CD4-positive, alpha-beta T cell (primary cell): ENCODE data around the gene ARMH3. TPM values are rescaled to one million over a fixed set of nuclear protein-coding genes. Genes with fewer than 3 reads are reported as not detected.

Experiments used
- ATAC-seq: fragments of 200-7000 bp; cut with Tn5 transposase; one replicate; pipeline ENCODE4 v1.10.0; 2022; ENCODE audit warnings: mild to moderate bottlenecking; ENCODE audit not compliant: poor library complexity
- CTCF ChIA-PET: fragments of 350-600 bp; sonication (Branson Sonifier 250); formaldehyde crosslinking; loops from one replicate; lab custom pipeline; 2021; ENCODE audit warnings: antibody characterized with exemption, inconsistent platforms; lab: Charles Lee
- POLR2A ChIA-PET: fragments of 350-600 bp; sonication (Branson Sonifier 250); formaldehyde crosslinking; loops from one replicate; lab custom pipeline; 2021; ENCODE audit warnings: antibody characterized with exemption, inconsistent platforms; lab: Charles Lee
- DNase-seq, 14 experiments: peaks; one replicate each; pipeline ENCODE4 v3.0.0-alpha.2; 2013 to 2020; ENCODE audit warnings: mixed read lengths in 2 of 14
- H3K27ac ChIP-seq, 2 donors: one replicate each; pipeline versions ENCODE4 v1.5.1 to v1.7.0; 2013; ENCODE audit warnings: low read length in 2 of 2, low read depth in 1 of 2, mild to moderate bottlenecking in 1 of 2
- H3K27me3 ChIP-seq, 2 experiments: 1 replicate in 1 of 2; 2 replicates in 1 of 2; pipeline versions ENCODE4 v1.6.1 to v1.7.0; 2013; ENCODE audit warnings: low read length in 2 of 2, control low read depth in 1 of 2, mild to moderate bottlenecking in 1 of 2, moderate library complexity in 1 of 2; ENCODE audit not compliant: insufficient read depth in 2 of 2, control insufficient read depth in 1 of 2
- H3K36me3 ChIP-seq: one replicate; pipeline ENCODE4 v1.6.1; 2013; ENCODE audit warnings: low read length, control low read depth; ENCODE audit not compliant: insufficient read depth
- H3K4me1 ChIP-seq: one replicate; pipeline ENCODE4 v1.6.1; 2013; ENCODE audit warnings: low read length, control low read depth; ENCODE audit not compliant: insufficient read depth
- H3K4me3 ChIP-seq: one replicate; pipeline ENCODE4 v1.5.1; 2013; ENCODE audit warnings: mild to moderate bottlenecking, low read length, moderate library complexity
- H3K9me3 ChIP-seq, 2 experiments: 1 replicate in 1 of 2; 2 replicates in 1 of 2; pipeline versions ENCODE4 v1.6.1 to v1.7.0; 2013; ENCODE audit warnings: low read length in 2 of 2, mild to moderate bottlenecking in 2 of 2, control low read depth in 1 of 2, moderate library complexity in 1 of 2; ENCODE audit not compliant: control insufficient read depth in 1 of 2, insufficient read depth in 1 of 2
- H3K27ac Mint-ChIP-seq: one replicate; pipeline ENCODE4 v1.8.0; 2020; ENCODE audit warnings: mixed read lengths
- H3K27me3 Mint-ChIP-seq: one replicate; pipeline ENCODE4 v1.8.0; 2021; ENCODE audit warnings: mixed read lengths
- H3K36me3 Mint-ChIP-seq: one replicate; pipeline ENCODE4 v1.8.0; 2021; ENCODE audit warnings: low read depth, mixed read lengths
- H3K4me1 Mint-ChIP-seq: one replicate; pipeline ENCODE4 v1.8.0; 2021; ENCODE audit warnings: low read depth, mixed read lengths
- H3K4me3 Mint-ChIP-seq: one replicate; pipeline ENCODE4 v1.8.0; 2020; ENCODE audit warnings: mild to moderate bottlenecking, mixed read lengths
- H3K9me3 Mint-ChIP-seq: one replicate; pipeline ENCODE4 v1.8.0; 2020; ENCODE audit warnings: mixed read lengths
- intact Hi-C, 2 experiments: fragments of 100-400 bp; cut with DNase I in 1 of 2; cut with micrococcal nuclease in 1 of 2; formaldehyde crosslinking; loops; one replicate each; pipeline versions ENCODE4 v1.15.1 to v1.9.0; 2023 to 2025; cut with DNase I, micrococcal nuclease
- total RNA-seq, 174 experiments: library from RNA in 2 of 174; stranded (reverse) in 2 of 174; gene quantifications; one replicate each; pipeline ENCODE4 v1.2.3 and lab custom pipeline; 2021 to 2026
- TF ChIP-seq, protein P1 (sequence below): fragments of 200-600 bp; IDR thresholded peaks from one replicate; pipeline ENCODE4 v1.8.0; 2022; ENCODE audit warnings: antibody characterized with exemption, mild to moderate bottlenecking

ARMH3 gene
- total RNA-seq, 2 experiments from 2014 or later = 17.7 to 18.9 TPM

- intact Hi-C loops = loop anchor here in 1 of 2 experiments (10.0 kb wide), 1 partner anchor 626 kb away; no protein-coding TSS in a partner anchor
- Histone ChIP-seq H3K27ac (peak overlapping the region in 1 of 2 donors; percentile 18), H3K27me3 (no peaks in the 10 kb centered on the region), H3K9me3 (no peaks in the 10 kb centered on the region), H3K4me1 (peaks cover 5% of the 10 kb centered on the region), H3K36me3 (peaks cover 37% of the 10 kb centered on the region), H3K4me3 (no peak overlapping the region)
- CTCF ChIA-PET = interaction anchor here (1.8 kb wide), 1 partner anchor 78 kb away, joined by 5 read pairs; no protein-coding TSS in a partner anchor
- TF ChIP-seq, protein P1, sequence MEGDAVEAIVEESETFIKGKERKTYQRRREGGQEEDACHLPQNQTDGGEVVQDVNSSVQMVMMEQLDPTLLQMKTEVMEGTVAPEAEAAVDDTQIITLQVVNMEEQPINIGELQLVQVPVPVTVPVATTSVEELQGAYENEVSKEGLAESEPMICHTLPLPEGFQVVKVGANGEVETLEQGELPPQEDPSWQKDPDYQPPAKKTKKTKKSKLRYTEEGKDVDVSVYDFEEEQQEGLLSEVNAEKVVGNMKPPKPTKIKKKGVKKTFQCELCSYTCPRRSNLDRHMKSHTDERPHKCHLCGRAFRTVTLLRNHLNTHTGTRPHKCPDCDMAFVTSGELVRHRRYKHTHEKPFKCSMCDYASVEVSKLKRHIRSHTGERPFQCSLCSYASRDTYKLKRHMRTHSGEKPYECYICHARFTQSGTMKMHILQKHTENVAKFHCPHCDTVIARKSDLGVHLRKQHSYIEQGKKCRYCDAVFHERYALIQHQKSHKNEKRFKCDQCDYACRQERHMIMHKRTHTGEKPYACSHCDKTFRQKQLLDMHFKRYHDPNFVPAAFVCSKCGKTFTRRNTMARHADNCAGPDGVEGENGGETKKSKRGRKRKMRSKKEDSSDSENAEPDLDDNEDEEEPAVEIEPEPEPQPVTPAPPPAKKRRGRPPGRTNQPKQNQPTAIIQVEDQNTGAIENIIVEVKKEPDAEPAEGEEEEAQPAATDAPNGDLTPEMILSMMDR = no peak
- no peaks in the 10 kb centered on the region for H3K27me3 Mint-ChIP-seq
- H3K4me3 Mint-ChIP-seq = no peak overlapping the region
- DNase-seq (peak in 1 of 14 experiments; percentile 17), ATAC-seq (no peak)
- H3K4me1 Mint-ChIP-seq = peaks cover 24% of the 10 kb centered on the region
- peaks cover 84% of the 10 kb centered on the region for H3K36me3 Mint-ChIP-seq
- no peaks in the 10 kb centered on the region for H3K9me3 Mint-ChIP-seq
- peak overlapping the region; percentile 25 for H3K27ac Mint-ChIP-seq
- POLR2A ChIA-PET = interaction anchor here (1.2 kb wide), 1 partner anchor 151 kb away, joined by 3 read pairs; the partner anchor contains the start of gene OGA
Measured at GRCh38 chr10:101968940-101969321, 87.0 kb downstream of the ARMH3 start.

GRCh38 chr10:101968286-101968939 lies 87.6 kb downstream of the ARMH3 start:
- Mint-ChIP-seq H3K36me3 (peaks cover 79% of the 10 kb centered on the region), H3K27ac (peak overlapping the region; percentile 25), H3K9me3 (no peaks in the 10 kb centered on the region), H3K27me3 (no peaks in the 10 kb centered on the region), H3K4me1 (peaks cover 19% of the 10 kb centered on the region), H3K4me3 (no peak overlapping the region)
- Histone ChIP-seq H3K4me1 (peaks cover 5% of the 10 kb centered on the region), H3K27ac (no peak overlapping the region), H3K36me3 (peaks cover 37% of the 10 kb centered on the region), H3K9me3 (no peaks in the 10 kb centered on the region), H3K4me3 (no peak overlapping the region), H3K27me3 (no peaks in the 10 kb centered on the region)
- DNase-seq = no peak
- CTCF ChIA-PET = no interaction called here
- TF ChIP-seq, protein P1 = no peak
- intact Hi-C loops = loop anchor here in 1 of 2 experiments (10.0 kb wide), 1 partner anchor 626 kb away; no protein-coding TSS in a partner anchor
- no peak for ATAC-seq
- POLR2A ChIA-PET = interaction anchor here (1.2 kb wide), 1 partner anchor 150 kb away, joined by 3 read pairs; the partner anchor contains the start of gene OGA

DNA sequence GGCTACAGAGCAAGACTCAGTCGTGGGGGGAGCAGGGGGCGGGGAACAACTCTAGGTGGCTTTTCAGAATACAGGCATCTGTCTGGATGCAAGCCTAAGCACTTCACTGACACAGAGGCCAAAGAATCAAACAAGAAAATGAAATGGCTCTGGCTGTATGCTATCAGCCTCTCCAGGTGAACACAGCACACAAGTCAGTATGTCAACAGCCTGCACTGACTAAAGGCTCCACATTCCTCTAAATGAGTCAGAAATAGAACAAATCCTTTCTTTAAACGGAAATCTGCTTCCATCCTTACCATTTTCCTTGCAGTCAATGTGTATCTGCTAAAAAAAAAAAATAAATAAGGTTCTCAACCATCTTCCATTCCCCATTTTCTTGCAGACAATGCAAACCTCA lies 88.3 kb downstream of the ARMH3 start:
- peaks cover 5% of the 10 kb centered on the region for H3K4me1 ChIP-seq
- H3K27ac ChIP-seq = no peak overlapping the region
- intact Hi-C loops = loop anchor here in 1 of 2 experiments (10.0 kb wide), 1 partner anchor 627 kb away; no protein-coding TSS in a partner anchor
- H3K27ac Mint-ChIP-seq = no peak overlapping the region
- H3K36me3 Mint-ChIP-seq = peaks cover 74% of the 10 kb centered on the region
- ATAC-seq (no peak), DNase-seq (no peak)
- H3K9me3 ChIP-seq = no peaks in the 10 kb centered on the region
- H3K9me3 Mint-ChIP-seq = no peaks in the 10 kb centered on the region
- peaks cover 35% of the 10 kb centered on the region for H3K36me3 ChIP-seq
- ChIA-PET POLR2A (no interaction called here), CTCF (no interaction called here)
- peaks cover 17% of the 10 kb centered on the region for H3K4me1 Mint-ChIP-seq
- H3K27me3 Mint-ChIP-seq = no peaks in the 10 kb centered on the region
- H3K27me3 ChIP-seq = no peaks in the 10 kb centered on the region
- H3K4me3 ChIP-seq = no peak overlapping the region
- no peak overlapping the region for H3K4me3 Mint-ChIP-seq
- TF ChIP-seq, protein P1 = no peak
